BE2C (cell line): ENCODE results near the gene IFIT3.
A peak's percentile ranks its signal among the peaks of the same experiment; 100 is the strongest.

Experiments used
- DNase-seq: peaks from one replicate; pipeline ENCODE4 v3.0.0-alpha.2; 2020
- H3K27me3 ChIP-seq: fragments of 250-450 bp; sonication (Bioruptor Pico); 2 replicates; pipeline ENCODE4 v1.5.1; 2020; ENCODE audit warnings: mild to moderate bottlenecking
- H3K36me3 ChIP-seq: fragments of 250-450 bp; sonication (Bioruptor Pico); 2 replicates; pipeline ENCODE4 v1.5.1; 2020; ENCODE audit warnings: mild to moderate bottlenecking
- H3K4me1 ChIP-seq: fragments of 250-450 bp; sonication (Bioruptor Pico); 2 replicates; pipeline ENCODE4 v1.5.1; 2020
- H3K4me3 ChIP-seq: 2 replicates; pipeline ENCODE4 v1.5.1; 2011; ENCODE audit warnings: low read depth, low read length
- H3K9me3 ChIP-seq: fragments of 250-450 bp; sonication (Bioruptor Pico); 2 replicates; pipeline ENCODE4 v1.5.1; 2020
- CTCF ChIP-seq: IDR thresholded peaks from 2 replicates; pipeline ENCODE4 v1.5.1; 2012; ENCODE audit warnings: mild to moderate bottlenecking, low read depth, low read length

Gene IFIT3

GRCh38 chr10:89295597-89295996, 32.2 kb upstream of the IFIT3 start:
- Histone ChIP-seq H3K4me3 (no peak overlapping the region), H3K36me3 (no peaks in the 10 kb centered on the region), H3K9me3 (no peaks in the 10 kb centered on the region), H3K27me3 (no peaks in the 10 kb centered on the region), H3K4me1 (no peaks in the 10 kb centered on the region)
- no peak for DNase-seq
- TF ChIP-seq CTCF = no peak

GRCh38 chr10:89296220-89296648, 31.6 kb upstream of the IFIT3 start:
- no peaks in the 10 kb centered on the region for H3K9me3 ChIP-seq
- no peaks in the 10 kb centered on the region for H3K36me3 ChIP-seq
- TF ChIP-seq CTCF = no peak
- no peaks in the 10 kb centered on the region for H3K4me1 ChIP-seq
- DNase-seq = no peak
- H3K4me3 ChIP-seq = no peak overlapping the region
- H3K27me3 ChIP-seq = no peaks in the 10 kb centered on the region

GRCh38 chr10:89297356-89297755, 30.4 kb upstream of the IFIT3 start:
- H3K4me1 ChIP-seq = peaks cover 3% of the 10 kb centered on the region; the same call in 1 of the 2 replicates
- H3K27me3 ChIP-seq = no peaks in the 10 kb centered on the region
- H3K9me3 ChIP-seq = no peaks in the 10 kb centered on the region
- no peak for TF ChIP-seq CTCF
- H3K4me3 ChIP-seq = no peak overlapping the region
- H3K36me3 ChIP-seq = no peaks in the 10 kb centered on the region
- no peak for DNase-seq

- Histone ChIP-seq H3K4me3 (no peak overlapping the region), H3K36me3 (no peaks in the 10 kb centered on the region), H3K27me3 (no peaks in the 10 kb centered on the region), H3K4me1 (peaks cover 4% of the 10 kb centered on the region; the same call in 1 of the 2 replicates), H3K9me3 (no peaks in the 10 kb centered on the region)
- no peak for DNase-seq
- TF ChIP-seq CTCF = no peak
These were observed 30.0 kb upstream of the IFIT3 start for GRCh38 chr10:89297791-89298190.

- Histone ChIP-seq H3K4me1 (peaks cover 4% of the 10 kb centered on the region; the same call in 1 of the 2 replicates), H3K36me3 (no peaks in the 10 kb centered on the region), H3K27me3 (no peaks in the 10 kb centered on the region), H3K9me3 (no peaks in the 10 kb centered on the region; the same call in 1 of the 2 replicates), H3K4me3 (no peak overlapping the region)
- TF ChIP-seq CTCF = no peak
- no peak for DNase-seq
These were observed 28.8 kb upstream of the IFIT3 start for GRCh38 chr10:89299031-89299430.

GRCh38 chr10:89301232-89301631, 26.6 kb upstream of the IFIT3 start:
- DNase-seq = no peak
- H3K4me1 ChIP-seq = peaks cover 4% of the 10 kb centered on the region; the same call in 1 of the 2 replicates
- no peaks in the 10 kb centered on the region for H3K27me3 ChIP-seq
- no peaks in the 10 kb centered on the region; the same call in 1 of the 2 replicates for H3K9me3 ChIP-seq
- H3K36me3 ChIP-seq = no peaks in the 10 kb centered on the region
- peak overlapping the region; percentile 48 for H3K4me3 ChIP-seq
- TF ChIP-seq CTCF = no peak
